ENCODE results near the gene FRS2.
A peak's percentile ranks its signal among the peaks of the same experiment; 100 is the strongest.

FRS2 gene

DNA sequence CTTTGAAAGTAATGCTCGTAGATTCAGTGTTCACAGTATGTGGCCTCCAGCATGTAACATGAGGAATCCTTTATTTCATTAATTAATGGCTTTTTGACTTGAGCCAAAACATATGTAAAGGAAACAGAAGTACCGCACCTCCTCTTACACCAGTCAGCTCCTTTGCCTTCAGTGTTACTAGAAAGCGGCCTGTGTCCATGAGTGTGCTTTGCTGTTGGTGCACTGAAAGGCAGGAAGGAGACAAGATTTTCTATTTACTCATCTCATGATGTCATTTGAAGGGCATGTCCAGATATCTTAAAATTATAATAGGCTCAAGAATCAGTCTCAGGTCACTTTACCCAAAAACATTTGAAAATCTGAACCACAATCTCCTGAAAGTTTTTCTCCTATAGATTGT is 105.2 kb downstream of the FRS2 start:
- DNase-seq (ENCODE audit: insufficient read length) (no peak), FAIRE-seq (no peak)
- TF ChIP-seq TAF1 (IDR thresholded peaks at IDR 0.05; ENCODE audit: borderline replicate concordance, low read depth, low read length) (no peak), POLR2AphosphoS5 (IDR thresholded peaks at IDR 0.05; ENCODE audit: low read depth, low read length) (no peak), POLR2A (IDR thresholded peaks at IDR 0.05; ENCODE audit: low read depth, low read length) (no peak)

DNA sequence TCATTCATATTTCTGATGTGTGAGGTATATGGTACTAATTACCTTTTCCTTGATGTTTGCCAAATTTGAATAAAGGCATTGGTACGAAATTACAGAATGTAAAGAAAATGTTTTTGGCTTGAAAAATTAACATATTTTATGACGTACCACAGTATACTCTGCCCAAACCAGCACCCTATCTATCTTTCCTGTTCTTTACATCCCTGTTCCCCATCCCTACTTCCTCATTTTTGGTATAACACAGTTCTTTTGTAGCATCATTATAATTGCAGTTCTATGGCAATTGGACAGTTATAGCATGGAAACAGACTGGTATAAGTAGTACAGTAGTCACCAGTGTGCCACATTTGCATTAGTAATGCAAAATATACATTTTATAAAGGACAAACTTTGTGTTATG is 108.1 kb downstream of the FRS2 start:
- FAIRE-seq = no peak
- no peak for TF ChIP-seq POLR2A (IDR thresholded peaks at IDR 0.05; ENCODE audit: low read depth, low read length)
- TF ChIP-seq POLR2AphosphoS5 (IDR thresholded peaks at IDR 0.05; ENCODE audit: low read depth, low read length) = no peak
- no peak for TF ChIP-seq TAF1 (IDR thresholded peaks at IDR 0.05; ENCODE audit: borderline replicate concordance, low read depth, low read length)
- DNase-seq (ENCODE audit: insufficient read length) = no peak

DNA sequence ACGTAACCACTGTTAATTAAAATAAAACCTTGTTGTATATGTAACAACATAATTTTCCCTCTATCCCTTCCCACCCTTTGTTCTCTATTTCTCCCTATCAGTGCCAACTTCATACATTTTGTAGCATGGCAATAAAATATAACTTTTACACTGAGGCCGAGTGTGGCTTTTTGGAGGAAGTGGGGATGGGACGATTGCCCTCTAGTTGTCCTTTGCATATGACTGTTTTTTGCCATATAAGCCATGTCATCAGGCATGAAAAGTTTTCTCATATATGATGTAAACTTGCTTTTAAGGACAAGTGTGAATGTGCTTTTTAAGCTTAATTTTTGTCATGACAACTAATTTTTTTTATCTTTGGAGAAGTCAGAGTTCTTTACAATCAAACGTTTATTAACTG is 108.8 kb downstream of the FRS2 start:
- DNase-seq (ENCODE audit: insufficient read length) (no peak), FAIRE-seq (no peak)
- TF ChIP-seq POLR2AphosphoS5 (IDR thresholded peaks at IDR 0.05; ENCODE audit: low read depth, low read length) (no peak), TAF1 (IDR thresholded peaks at IDR 0.05; ENCODE audit: borderline replicate concordance, low read depth, low read length) (no peak), POLR2A (IDR thresholded peaks at IDR 0.05; ENCODE audit: low read depth, low read length) (no peak)

DNA sequence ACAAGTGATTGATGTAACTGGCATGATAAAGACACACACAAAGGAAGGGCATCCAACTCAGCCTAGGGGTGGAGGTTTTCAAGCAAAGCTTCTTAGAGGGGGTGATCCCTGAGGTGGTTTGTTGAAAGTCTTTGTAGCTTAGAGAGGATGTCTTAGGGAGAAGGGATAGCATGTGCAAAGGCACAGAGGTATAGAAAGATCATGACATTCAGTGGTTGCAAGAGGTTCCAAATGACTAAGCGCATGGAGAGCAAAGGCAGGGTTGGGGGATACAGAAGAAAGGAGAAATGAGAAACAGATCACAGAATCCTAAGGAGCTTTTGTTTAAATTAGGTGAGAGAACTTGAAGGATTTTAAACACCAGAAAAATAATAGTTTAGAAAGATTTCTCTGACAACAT is 109.9 kb downstream of the FRS2 start:
- FAIRE-seq = no peak
- TF ChIP-seq TAF1 (IDR thresholded peaks at IDR 0.05; ENCODE audit: borderline replicate concordance, low read depth, low read length) = no peak
- no peak for TF ChIP-seq POLR2AphosphoS5 (IDR thresholded peaks at IDR 0.05; ENCODE audit: low read depth, low read length)
- no peak for TF ChIP-seq POLR2A (IDR thresholded peaks at IDR 0.05; ENCODE audit: low read depth, low read length)

DNA sequence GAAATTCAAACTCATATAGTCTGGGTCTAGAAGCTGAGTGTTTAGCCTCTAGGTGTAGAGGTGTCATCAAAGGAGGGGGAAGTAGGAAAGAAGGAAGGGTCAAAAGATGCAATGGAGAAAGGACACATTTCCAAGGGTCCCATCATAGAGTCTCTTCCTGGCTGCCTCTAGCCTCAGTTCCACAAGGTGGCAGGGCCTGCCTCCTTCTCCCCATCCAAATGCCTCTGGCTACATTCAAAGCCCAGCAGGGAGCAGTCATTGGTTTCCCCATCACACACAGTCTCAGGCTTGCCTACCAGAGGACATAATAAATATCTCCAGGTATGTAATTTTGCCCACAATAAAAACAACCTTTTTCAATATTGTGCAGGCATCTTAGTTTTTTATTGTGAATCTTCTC is 113.0 kb downstream of the FRS2 start:
- no peak for TF ChIP-seq POLR2AphosphoS5 (IDR thresholded peaks at IDR 0.05; ENCODE audit: low read depth, low read length)
- no peak for TF ChIP-seq POLR2A (IDR thresholded peaks at IDR 0.05; ENCODE audit: low read depth, low read length)
- TF ChIP-seq TAF1 (IDR thresholded peaks at IDR 0.05; ENCODE audit: borderline replicate concordance, low read depth, low read length) = no peak
- FAIRE-seq (no peak), DNase-seq (ENCODE audit: insufficient read length) (no peak)

More for the DNA sequence above, 109.9 kb downstream of the FRS2 start:
- no peak for DNase-seq (ENCODE audit: insufficient read length)

DNA sequence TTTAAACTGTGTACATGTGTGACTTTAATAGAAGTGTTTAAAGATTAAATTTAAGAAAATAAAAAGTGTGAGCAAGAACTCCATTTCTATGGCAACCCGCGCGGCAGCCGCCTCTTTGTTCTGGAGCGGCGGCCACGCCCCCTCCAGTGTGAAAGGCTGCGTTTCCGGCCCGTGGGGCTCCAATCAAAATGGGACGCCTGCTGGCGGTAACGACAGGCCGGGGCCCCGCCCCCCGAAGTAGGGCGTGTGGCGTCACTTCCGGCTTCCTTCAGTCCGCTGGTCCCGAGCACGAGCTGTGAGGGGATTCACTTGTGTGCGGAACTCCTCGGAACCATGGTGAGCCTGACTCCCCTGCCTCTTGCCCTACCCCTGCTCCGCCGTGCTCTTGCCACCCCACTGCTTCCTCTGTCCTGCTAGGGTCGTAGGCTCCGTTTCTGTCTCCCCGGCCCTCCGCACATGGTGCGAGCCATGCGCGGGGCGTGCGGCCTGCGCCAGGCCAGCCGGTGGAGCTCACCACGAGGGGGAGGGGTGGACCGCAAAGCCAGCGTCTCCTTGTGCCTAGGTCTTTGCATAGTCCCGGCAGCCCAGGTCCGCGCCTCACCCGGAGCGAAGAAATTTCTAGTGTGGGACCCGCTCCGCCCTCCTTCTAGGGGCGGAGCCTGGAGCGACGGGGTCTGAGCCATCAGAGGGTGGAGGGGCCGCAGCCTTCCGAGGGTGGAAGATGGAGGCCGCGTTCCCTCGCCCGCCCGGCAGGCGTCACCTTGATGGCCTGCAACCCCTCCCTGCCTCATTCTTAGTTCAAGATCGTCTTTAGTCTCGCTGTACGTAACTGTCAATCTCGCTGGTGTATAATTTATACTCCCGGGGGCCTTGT is 115.2 kb downstream of the FRS2 start, which contains the start of gene CCT2:
CCT2 (plus strand) TSS at position 271 of the 874 bp plus-strand sequence; CDS start at position 334, 63 bp downstream.
- peak; percentile 99 for TF ChIP-seq POLR2AphosphoS5 (IDR thresholded peaks at IDR 0.05; ENCODE audit: low read depth, low read length)
- peak; percentile 94 for TF ChIP-seq TAF1 (IDR thresholded peaks at IDR 0.05; ENCODE audit: borderline replicate concordance, low read depth, low read length)
- TF ChIP-seq POLR2A (IDR thresholded peaks at IDR 0.05; ENCODE audit: low read depth, low read length) = peak; percentile 98
- FAIRE-seq (peak; percentile 94), DNase-seq (ENCODE audit: insufficient read length) (peak; percentile 78)

DNA sequence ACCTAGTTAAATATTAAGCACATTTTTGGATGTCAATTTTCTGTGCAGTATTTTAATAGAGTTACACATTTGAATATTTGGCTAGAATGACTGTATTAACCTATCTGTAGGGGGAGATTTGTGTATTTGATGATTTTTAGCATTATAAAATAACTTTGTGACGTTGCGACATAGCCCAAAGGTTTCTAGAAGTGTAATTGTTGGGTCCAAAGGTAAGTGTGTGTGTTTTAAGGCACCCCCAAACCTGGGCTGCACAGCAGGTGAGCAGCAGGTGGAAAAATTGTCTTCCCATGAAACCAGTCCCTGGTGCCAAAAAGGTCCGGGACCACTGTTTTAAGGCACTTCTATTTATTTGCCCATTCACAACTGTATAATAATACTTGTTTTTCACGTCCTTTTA is 118.3 kb downstream of the FRS2 start:
- FAIRE-seq (no peak), DNase-seq (ENCODE audit: insufficient read length) (no peak)
- TF ChIP-seq TAF1 (IDR thresholded peaks at IDR 0.05; ENCODE audit: borderline replicate concordance, low read depth, low read length) (no peak), POLR2A (IDR thresholded peaks at IDR 0.05; ENCODE audit: low read depth, low read length) (no peak), POLR2AphosphoS5 (IDR thresholded peaks at IDR 0.05; ENCODE audit: low read depth, low read length) (no peak)

DNA sequence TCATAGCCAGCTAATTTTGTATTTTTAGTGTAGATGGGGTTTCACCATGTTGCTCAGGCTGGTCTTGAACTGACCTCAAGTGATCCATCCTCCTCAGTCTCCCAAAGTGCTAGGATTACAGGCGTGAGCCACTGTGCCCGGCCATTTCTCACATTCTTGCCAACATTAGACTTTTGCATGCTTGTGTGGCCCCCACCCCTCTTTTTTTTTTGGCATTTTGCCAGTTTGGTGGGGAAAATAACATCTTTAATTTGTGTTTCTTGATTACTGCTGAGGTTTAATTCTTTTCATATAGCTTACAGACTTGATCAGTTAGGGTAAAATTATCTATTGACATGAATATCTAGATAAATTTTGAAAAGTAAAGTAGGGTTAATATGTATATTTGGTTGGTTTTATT is 118.9 kb downstream of the FRS2 start:
- FAIRE-seq = no peak
- TF ChIP-seq POLR2AphosphoS5 (IDR thresholded peaks at IDR 0.05; ENCODE audit: low read depth, low read length) = no peak
- DNase-seq (ENCODE audit: insufficient read length) = no peak

DNA sequence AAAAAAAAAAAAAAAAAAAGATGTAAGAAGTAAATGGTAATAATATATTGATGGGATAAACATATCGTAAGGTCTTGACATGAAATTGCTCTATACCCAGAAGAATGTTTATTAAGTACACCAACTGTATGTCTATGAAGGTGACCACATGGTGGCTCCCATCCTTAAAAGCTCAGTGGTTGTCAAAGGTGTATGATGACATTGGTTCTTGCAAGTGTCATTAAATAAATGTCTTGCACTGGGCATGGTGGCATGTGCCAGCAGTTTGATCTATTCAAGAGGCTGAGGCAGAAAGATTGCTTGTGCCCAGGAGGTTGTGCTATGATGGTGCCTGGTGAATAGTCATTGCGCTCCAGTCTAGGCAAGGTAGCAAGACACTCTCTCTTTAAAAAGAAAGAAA is 125.5 kb downstream of the FRS2 start:
- TF ChIP-seq POLR2A (IDR thresholded peaks at IDR 0.05; ENCODE audit: low read depth, low read length) = no peak
- FAIRE-seq (no peak), DNase-seq (ENCODE audit: insufficient read length) (no peak)

DNA sequence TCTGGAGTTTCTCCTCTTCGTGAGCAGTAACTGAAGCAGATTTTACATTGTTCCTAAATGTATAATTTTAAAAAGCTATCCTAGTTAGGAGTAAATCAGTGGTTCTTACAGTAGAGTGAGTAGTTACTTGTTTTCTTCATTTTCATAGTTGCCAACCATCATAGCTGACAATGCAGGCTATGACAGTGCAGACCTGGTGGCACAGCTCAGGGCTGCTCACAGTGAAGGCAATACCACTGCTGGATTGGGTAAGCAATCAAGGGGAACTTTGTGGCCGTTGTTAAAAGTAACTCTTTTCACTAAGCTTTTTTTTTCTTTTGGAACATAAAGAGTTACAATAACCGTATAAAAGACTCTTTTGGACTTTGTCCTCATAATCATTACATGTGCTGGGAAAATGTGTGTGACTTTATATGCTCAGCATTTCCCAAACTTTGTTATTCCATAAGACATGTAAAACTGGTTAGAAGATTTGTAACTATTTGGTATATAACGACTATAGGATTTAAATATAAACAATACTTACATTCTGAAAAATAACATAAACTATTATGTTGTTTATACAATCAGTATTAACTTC is 128.1 kb downstream of the FRS2 start:
- TF ChIP-seq POLR2A (IDR thresholded peaks at IDR 0.05; ENCODE audit: low read depth, low read length) (no peak), TAF1 (IDR thresholded peaks at IDR 0.05; ENCODE audit: borderline replicate concordance, low read depth, low read length) (no peak), POLR2AphosphoS5 (IDR thresholded peaks at IDR 0.05; ENCODE audit: low read depth, low read length) (no peak)
- FAIRE-seq = no peak
- no peak for DNase-seq (ENCODE audit: insufficient read length)

DNA sequence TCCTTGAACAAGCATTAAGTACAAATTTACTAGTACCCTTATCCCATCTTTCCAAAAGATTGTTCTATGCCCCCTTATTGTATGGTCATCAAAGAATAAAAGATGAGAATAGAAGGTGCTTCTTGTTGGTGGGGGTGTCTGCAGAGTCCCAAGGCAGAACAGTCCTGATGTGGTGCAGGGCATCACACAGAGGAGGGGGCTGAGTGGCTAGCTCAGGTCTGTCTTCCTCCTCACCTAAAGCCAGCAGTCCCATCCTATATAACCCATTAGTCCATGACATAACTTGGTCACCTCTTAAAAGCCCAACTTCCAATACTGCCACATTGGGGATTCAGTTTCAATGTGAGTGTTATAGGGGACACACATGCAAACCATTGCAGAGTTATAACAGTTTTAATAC is 130.6 kb downstream of the FRS2 start:
- DNase-seq (ENCODE audit: insufficient read length) (no peak), FAIRE-seq (no peak)
- TF ChIP-seq POLR2A (IDR thresholded peaks at IDR 0.05; ENCODE audit: low read depth, low read length) (no peak), POLR2AphosphoS5 (IDR thresholded peaks at IDR 0.05; ENCODE audit: low read depth, low read length) (no peak), TAF1 (IDR thresholded peaks at IDR 0.05; ENCODE audit: borderline replicate concordance, low read depth, low read length) (no peak)

DNA sequence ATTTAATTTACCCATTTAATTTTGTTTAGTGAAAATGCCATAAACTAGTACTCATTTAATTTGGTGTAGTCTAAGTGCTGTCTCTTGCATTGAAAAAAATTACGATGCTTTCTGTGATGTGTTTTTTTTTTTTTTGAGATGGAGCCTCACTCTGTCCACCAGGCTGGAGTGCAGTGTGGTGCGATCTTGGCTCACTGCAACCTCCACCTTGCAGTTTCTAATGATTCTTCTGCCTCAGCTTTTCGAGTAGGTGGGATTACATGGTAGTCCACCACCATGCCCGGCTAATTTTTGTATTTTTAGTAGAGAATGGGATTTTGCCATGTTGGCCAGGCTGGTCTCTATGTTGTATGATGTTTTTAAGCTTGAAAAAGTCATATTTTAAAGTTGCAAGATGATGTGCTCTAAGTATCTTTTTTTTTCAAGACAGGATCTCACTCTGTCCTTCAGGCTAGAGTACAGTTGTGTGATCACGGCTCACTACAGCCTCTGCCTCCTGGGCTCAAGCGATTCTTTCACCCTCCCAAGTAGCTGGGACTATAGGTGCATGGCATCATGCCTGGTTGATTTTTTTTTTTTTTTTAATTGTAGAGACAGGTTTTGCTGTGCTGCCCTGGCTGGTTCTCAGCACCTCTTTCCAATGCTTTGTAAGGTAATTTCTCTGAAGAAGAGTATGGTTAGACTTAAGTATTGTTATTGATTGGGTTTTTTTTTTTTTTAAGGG is 131.9 kb downstream of the FRS2 start:
- FAIRE-seq = no peak
- TF ChIP-seq POLR2AphosphoS5 (IDR thresholded peaks at IDR 0.05; ENCODE audit: low read depth, low read length) = 0 out of 2 replicates have a peak, but pooled peaks have one; percentile 54
- no peak for TF ChIP-seq TAF1 (IDR thresholded peaks at IDR 0.05; ENCODE audit: borderline replicate concordance, low read depth, low read length)
- TF ChIP-seq POLR2A (IDR thresholded peaks at IDR 0.05; ENCODE audit: low read depth, low read length) = 0 out of 2 replicates have a peak, but pooled peaks have one; percentile 25
- no peak for DNase-seq (ENCODE audit: insufficient read length)

All from GM12892 (cell line).